ENCODE data around the gene EFNB1. TPM values are rescaled to one million over a fixed set of nuclear protein-coding genes. Genes with fewer than 3 reads are reported as not detected.
"Not testable (repeated sequence)": the region's sequence is repeated elsewhere in the genome, so short reads cannot be mapped to it uniquely, and the experiment has no call there.

Gene EFNB1
- total and polyA plus RNA-seq, 2 donors (not counting 1 experiment from before 2014, with no cell fraction given): 1.5 to 3.2 TPM

DNA sequence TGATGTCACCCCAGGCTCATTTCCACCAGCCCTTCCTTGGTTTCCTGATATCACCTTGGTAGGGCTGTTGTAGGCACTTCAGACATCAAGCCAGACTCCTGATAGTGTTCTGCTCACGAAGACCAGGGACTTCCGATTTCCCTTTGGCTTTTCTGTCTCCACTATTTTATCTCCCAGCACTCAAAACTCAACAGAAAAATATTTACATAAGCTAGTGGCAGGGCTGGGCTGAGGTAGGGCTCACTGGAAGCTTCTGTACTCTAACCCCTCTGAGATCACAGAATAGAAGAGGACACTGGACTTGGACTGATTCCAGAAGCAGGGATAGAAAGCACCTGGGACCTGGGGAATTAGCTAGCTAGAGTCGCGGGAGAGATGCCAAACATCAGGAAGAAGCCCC is 34.4 kb upstream of the EFNB1 start:
- Histone ChIP-seq H3K4me1 (ENCODE audit: control insufficient read depth in 2 of 2, insufficient read depth in 2 of 2, low read length in 2 of 2) (no peaks in the 10 kb centered on the region), H3K9me3 (ENCODE audit: control extremely low read depth in 1 of 3, control insufficient read depth in 2 of 3, insufficient read depth in 1 of 3, low read length in 2 of 3) (peaks cover 0 to 4% (median 0%) of the 10 kb centered on the region in 3 donors), H3K4me3 (ENCODE audit: control extremely low read depth in 1 of 5, extremely low read depth in 1 of 5, insufficient read depth in 1 of 5, low read depth in 2 of 5, low read length in 4 of 5) (no peak overlapping the region), H3K79me2 (ENCODE audit: control insufficient read depth, insufficient read depth, low read length) (no peaks in the 10 kb centered on the region), H3K36me3 (replicated peaks in 1 of 2; ENCODE audit: control extremely low read depth in 1 of 2, control insufficient read depth in 1 of 2, extremely low read depth in 1 of 2, insufficient read depth in 2 of 2, low read length in 1 of 2) (no peaks in the 10 kb centered on the region), H3K9ac (ENCODE audit: low read length) (no peak overlapping the region), H3K27me3 (replicated peaks in 1 of 4; ENCODE audit: control extremely low read depth in 1 of 4, control insufficient read depth in 3 of 4, insufficient read depth in 4 of 4, low read length in 3 of 4) (no peaks in the 10 kb centered on the region), H3K27ac (ENCODE audit: low read length in 2 of 2) (no peak overlapping the region), H2AFZ (ENCODE audit: insufficient read depth, low read depth, low read length, poor library complexity, severe bottlenecking) (no peak overlapping the region), H4K20me1 (ENCODE audit: control insufficient read depth, insufficient read depth, low read length, poor library complexity, severe bottlenecking) (no peaks in the 10 kb centered on the region), H3K4me2 (replicated peaks; ENCODE audit: low read depth, low read length, poor library complexity, severe bottlenecking) (no peak overlapping the region)
- Mint-ChIP-seq H3K27ac (no peak overlapping the region), H3K27me3 (no peaks in the 10 kb centered on the region), H3K4me3 (no peak overlapping the region), H3K9me3 (ENCODE audit: insufficient read depth) (no peaks in the 10 kb centered on the region), H3K4me1 (no peaks in the 10 kb centered on the region)
- ChIA-PET POLR2A (no interaction called here), CTCF (no interaction called here)
- intact Hi-C loops (cut with micrococcal nuclease): no loop called here
- DNase-seq (no peak), ATAC-seq (ENCODE audit: low read depth) (no peak)
- no CpG with 5 or more reads among the region's 4 CpGs for WGBS (ENCODE audit: insufficient coverage)
- TF ChIP-seq CTCF (IDR thresholded peaks at IDR 0.05) (no peak), EZH2 (IDR thresholded peaks at IDR 0.05; ENCODE audit: borderline replicate concordance, insufficient read depth, low read depth, low read length, poor library complexity, severe bottlenecking) (no peak)

DNA sequence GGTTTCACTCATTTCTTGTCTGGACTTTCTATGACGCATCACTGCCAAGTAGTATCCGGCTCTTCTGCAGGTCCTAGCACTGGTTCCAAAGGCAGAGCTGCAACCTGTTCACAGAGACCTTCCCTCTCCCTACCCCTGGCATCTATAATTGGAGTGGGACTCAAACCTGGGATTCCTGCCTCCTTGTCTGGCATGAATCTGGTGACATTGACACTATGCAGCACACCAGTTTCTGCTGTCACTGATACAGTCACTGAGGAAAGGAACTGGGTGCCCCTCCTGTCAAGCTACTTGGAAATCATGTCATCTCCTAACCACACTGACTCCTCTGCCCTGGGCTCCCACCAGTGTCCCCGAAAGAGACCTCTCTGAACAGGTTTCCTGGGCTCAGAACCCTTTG is 33.1 kb upstream of the EFNB1 start:
- H3K9me3 ChIP-seq (ENCODE audit: control extremely low read depth in 1 of 3, control insufficient read depth in 2 of 3, insufficient read depth in 1 of 3, low read length in 2 of 3): peaks cover 0 to 7% (median 0%) of the 10 kb centered on the region in 3 donors
- intact Hi-C loops (cut with micrococcal nuclease): no loop called here
- no peaks in the 10 kb centered on the region for H3K27me3 ChIP-seq (replicated peaks in 1 of 4; ENCODE audit: control extremely low read depth in 1 of 4, control insufficient read depth in 3 of 4, insufficient read depth in 4 of 4, low read length in 3 of 4)
- no peaks in the 10 kb centered on the region for H3K79me2 ChIP-seq (ENCODE audit: control insufficient read depth, insufficient read depth, low read length)
- TF ChIP-seq CTCF (IDR thresholded peaks at IDR 0.05): no peak
- no peak for TF ChIP-seq EZH2 (IDR thresholded peaks at IDR 0.05; ENCODE audit: borderline replicate concordance, insufficient read depth, low read depth, low read length, poor library complexity, severe bottlenecking)
- DNase-seq: no peak
- no peak overlapping the region for H2AFZ ChIP-seq (ENCODE audit: insufficient read depth, low read depth, low read length, poor library complexity, severe bottlenecking)
- H3K36me3 ChIP-seq (replicated peaks in 1 of 2; ENCODE audit: control extremely low read depth in 1 of 2, control insufficient read depth in 1 of 2, extremely low read depth in 1 of 2, insufficient read depth in 2 of 2, low read length in 1 of 2): no peaks in the 10 kb centered on the region
- Mint-ChIP-seq H3K27ac (no peak overlapping the region), H3K4me3 (no peak overlapping the region), H3K9me3 (ENCODE audit: insufficient read depth) (peaks cover 2% of the 10 kb centered on the region), H3K27me3 (peaks cover 3% of the 10 kb centered on the region), H3K4me1 (no peaks in the 10 kb centered on the region)
- ChIA-PET POLR2A (no interaction called here), CTCF (no interaction called here)
- H3K4me1 ChIP-seq (ENCODE audit: control insufficient read depth in 2 of 2, insufficient read depth in 2 of 2, low read length in 2 of 2): no peaks in the 10 kb centered on the region
- H3K27ac ChIP-seq (ENCODE audit: low read length in 2 of 2): no peak overlapping the region
- H3K4me2 ChIP-seq (replicated peaks; ENCODE audit: low read depth, low read length, poor library complexity, severe bottlenecking): no peak overlapping the region
- no peak overlapping the region for H3K4me3 ChIP-seq (ENCODE audit: control extremely low read depth in 1 of 5, extremely low read depth in 1 of 5, insufficient read depth in 1 of 5, low read depth in 2 of 5, low read length in 4 of 5)
- no peak for ATAC-seq (ENCODE audit: low read depth)
- H3K9ac ChIP-seq (ENCODE audit: low read length): no peak overlapping the region
- H4K20me1 ChIP-seq (ENCODE audit: control insufficient read depth, insufficient read depth, low read length, poor library complexity, severe bottlenecking): no peaks in the 10 kb centered on the region
- WGBS (ENCODE audit: insufficient coverage): 50% methylated on average over 1 of the region's 3 CpGs

GRCh38 chrX:68798400-68798799 is 30.4 kb upstream of the EFNB1 start:
- H3K4me3 ChIP-seq (ENCODE audit: control extremely low read depth in 1 of 5, extremely low read depth in 1 of 5, insufficient read depth in 1 of 5, low read depth in 2 of 5, low read length in 4 of 5); intact Hi-C loops (cut with micrococcal nuclease); DNase-seq; ATAC-seq (ENCODE audit: low read depth); H3K4me1 ChIP-seq (ENCODE audit: control insufficient read depth in 2 of 2, insufficient read depth in 2 of 2, low read length in 2 of 2); H3K27ac Mint-ChIP-seq; H3K79me2 ChIP-seq (ENCODE audit: control insufficient read depth, insufficient read depth, low read length); H3K4me2 ChIP-seq (replicated peaks; ENCODE audit: low read depth, low read length, poor library complexity, severe bottlenecking); H3K36me3 ChIP-seq (replicated peaks in 1 of 2; ENCODE audit: control extremely low read depth in 1 of 2, control insufficient read depth in 1 of 2, extremely low read depth in 1 of 2, insufficient read depth in 2 of 2, low read length in 1 of 2); H3K27ac ChIP-seq (ENCODE audit: low read length in 2 of 2); POLR2A ChIA-PET; H3K27me3 ChIP-seq (replicated peaks in 1 of 4; ENCODE audit: control extremely low read depth in 1 of 4, control insufficient read depth in 3 of 4, insufficient read depth in 4 of 4, low read length in 3 of 4); CTCF ChIA-PET; H3K9me3 ChIP-seq (ENCODE audit: control extremely low read depth in 1 of 3, control insufficient read depth in 2 of 3, insufficient read depth in 1 of 3, low read length in 2 of 3); H3K4me1 Mint-ChIP-seq; H3K9me3 Mint-ChIP-seq (ENCODE audit: insufficient read depth); H3K4me3 Mint-ChIP-seq; H3K27me3 Mint-ChIP-seq; H2AFZ ChIP-seq (ENCODE audit: insufficient read depth, low read depth, low read length, poor library complexity, severe bottlenecking); H3K9ac ChIP-seq (ENCODE audit: low read length); H4K20me1 ChIP-seq (ENCODE audit: control insufficient read depth, insufficient read depth, low read length, poor library complexity, severe bottlenecking): not testable (repeated sequence)
